ENCODE results near the gene PPP1R15B. TPM values are rescaled to one million over a fixed set of nuclear protein-coding genes. Genes with fewer than 3 reads are reported as not detected.
A peak's percentile ranks its signal among the peaks of the same experiment; 100 is the strongest.

PPP1R15B gene
- total RNA-seq, 2 experiments from 2014 or later = 76.0 to 76.1 TPM

- Mint-ChIP-seq H3K4me1 (peaks cover 37% of the 10 kb centered on the region), H3K4me3 (no peak overlapping the region), H3K9me3 (no peaks in the 10 kb centered on the region), H3K27ac (no peak overlapping the region), H3K36me3 (ENCODE audit: low read depth) (peaks cover 11% of the 10 kb centered on the region), H3K27me3 (no peaks in the 10 kb centered on the region)
- no peak for DNase-seq
- POLR2A ChIA-PET = no interaction called here
- CTCF ChIA-PET = interaction anchor here (1.3 to 2.1 kb wide), 3 partner anchors 14 to 390 kb away, joined by 4 to 11 read pairs (median 8); no protein-coding TSS in a partner anchor
Observed at GRCh38 chr1:204416589-204417073, 5.0 kb upstream of the PPP1R15B start.

GRCh38 chr1:204415351-204415750 lies 3.7 kb upstream of the PPP1R15B start:
- Mint-ChIP-seq H3K36me3 (ENCODE audit: low read depth) (peaks cover 21% of the 10 kb centered on the region), H3K4me1 (peaks cover 36% of the 10 kb centered on the region), H3K4me3 (no peak overlapping the region), H3K9me3 (no peaks in the 10 kb centered on the region), H3K27me3 (no peaks in the 10 kb centered on the region), H3K27ac (no peak overlapping the region)
- DNase-seq = no peak
- ChIA-PET CTCF (interaction anchor here (1.0 to 3.3 kb wide), 3 partner anchors 16 to 88 kb away, joined by 3 to 13 read pairs (median 4); no protein-coding TSS in a partner anchor), POLR2A (no interaction called here)

GRCh38 chr1:204414016-204414415 lies 2.4 kb upstream of the PPP1R15B start:
- no peaks in the 10 kb centered on the region for H3K9me3 Mint-ChIP-seq
- ChIA-PET POLR2A (interaction anchor here (1.5 kb wide), 1 partner anchor 102 kb away, joined by 5 read pairs; the partner anchor contains the start of gene MDM4), CTCF (interaction anchor here (1.0 to 3.3 kb wide), 5 partner anchors 15 to 93 kb away, joined by 3 to 14 read pairs (median 4); no protein-coding TSS in a partner anchor)
- H3K27ac Mint-ChIP-seq = peak overlapping the region; percentile 14
- H3K4me3 Mint-ChIP-seq = no peak overlapping the region
- DNase-seq = no peak
- peaks cover 29% of the 10 kb centered on the region for H3K4me1 Mint-ChIP-seq
- H3K27me3 Mint-ChIP-seq = no peaks in the 10 kb centered on the region
- peaks cover 35% of the 10 kb centered on the region for H3K36me3 Mint-ChIP-seq (ENCODE audit: low read depth)

GRCh38 chr1:204413170-204413535 lies 1.5 kb upstream of the PPP1R15B start:
- H3K9me3 Mint-ChIP-seq = no peaks in the 10 kb centered on the region
- H3K27ac Mint-ChIP-seq = peak overlapping the region; percentile 73
- CTCF ChIA-PET = interaction anchor here (0.6 to 3.3 kb wide), 5 partner anchors 14 to 153 kb away, joined by 3 to 14 read pairs (median 4); no protein-coding TSS in a partner anchor
- peak overlapping the region; percentile 60 for H3K4me3 Mint-ChIP-seq
- H3K36me3 Mint-ChIP-seq (ENCODE audit: low read depth) = peaks cover 43% of the 10 kb centered on the region
- peaks cover 27% of the 10 kb centered on the region for H3K4me1 Mint-ChIP-seq
- no peaks in the 10 kb centered on the region for H3K27me3 Mint-ChIP-seq
- no peak for DNase-seq
- POLR2A ChIA-PET = interaction anchor here (1.0 to 1.9 kb wide), 4 partner anchors 80 to 166 kb away, joined by 3 to 7 read pairs (median 6); partner anchors contain the start of gene MDM4

GRCh38 chr1:204410688-204411450 lies 748 bp downstream of the PPP1R15B start:
- peak; percentile 63 for DNase-seq
- Mint-ChIP-seq H3K9me3 (no peaks in the 10 kb centered on the region), H3K4me3 (peak overlapping the region; percentile 98), H3K36me3 (ENCODE audit: low read depth) (peaks cover 56% of the 10 kb centered on the region), H3K27ac (peak overlapping the region; percentile 98), H3K27me3 (no peaks in the 10 kb centered on the region), H3K4me1 (peaks cover 23% of the 10 kb centered on the region)
- POLR2A ChIA-PET = interaction anchor here (0.6 to 2.3 kb wide), 11 partner anchors 10 to 169 kb away, joined by 3 to 20 read pairs (median 8); partner anchors contain the start of genes MDM4 and PIK3C2B
- CTCF ChIA-PET = interaction anchor here (0.8 to 4.9 kb wide), 9 partner anchors 13 to 396 kb away, joined by 3 to 87 read pairs (median 5); partner anchors contain the start of gene MDM4

- ChIA-PET CTCF (interaction anchor here (0.8 to 4.9 kb wide), 8 partner anchors 12 to 397 kb away, joined by 3 to 87 read pairs (median 5); partner anchors contain the start of gene MDM4), POLR2A (interaction anchor here (0.6 to 2.3 kb wide), 14 partner anchors 9 to 169 kb away, joined by 3 to 20 read pairs (median 6); partner anchors contain the start of genes MDM4 and PIK3C2B)
- Mint-ChIP-seq H3K4me1 (peaks cover 27% of the 10 kb centered on the region), H3K27ac (peak overlapping the region; percentile 98), H3K27me3 (no peaks in the 10 kb centered on the region), H3K36me3 (ENCODE audit: low read depth) (peaks cover 62% of the 10 kb centered on the region), H3K9me3 (no peaks in the 10 kb centered on the region), H3K4me3 (peak overlapping the region; percentile 98)
- no peak for DNase-seq
Observed at GRCh38 chr1:204409836-204410687, 1.6 kb downstream of the PPP1R15B start.

- Mint-ChIP-seq H3K9me3 (no peaks in the 10 kb centered on the region), H3K4me1 (peaks cover 32% of the 10 kb centered on the region), H3K4me3 (peak overlapping the region; percentile 98), H3K27ac (peak overlapping the region; percentile 98), H3K27me3 (no peaks in the 10 kb centered on the region), H3K36me3 (ENCODE audit: low read depth) (peaks cover 66% of the 10 kb centered on the region)
- DNase-seq = no peak
- ChIA-PET POLR2A (interaction anchor here (1.1 to 2.6 kb wide), 7 partner anchors 10 to 106 kb away, joined by 3 to 20 read pairs (median 4); no protein-coding TSS in a partner anchor), CTCF (interaction anchor here (0.9 to 4.9 kb wide), 5 partner anchors 11 to 98 kb away, joined by 3 to 87 read pairs (median 7); partner anchors contain the start of gene PIK3C2B)
Observed at GRCh38 chr1:204409123-204409522, 2.5 kb downstream of the PPP1R15B start.

GRCh38 chr1:204408602-204409001 lies 3.0 kb downstream of the PPP1R15B start:
- CTCF ChIA-PET = interaction anchor here (0.9 to 4.9 kb wide), 6 partner anchors 10 to 98 kb away, joined by 3 to 87 read pairs (median 6); partner anchors contain the start of gene PIK3C2B
- Mint-ChIP-seq H3K4me1 (peaks cover 36% of the 10 kb centered on the region), H3K9me3 (no peaks in the 10 kb centered on the region), H3K4me3 (peak overlapping the region; percentile 98), H3K36me3 (ENCODE audit: low read depth) (peaks cover 70% of the 10 kb centered on the region), H3K27me3 (no peaks in the 10 kb centered on the region), H3K27ac (peak overlapping the region; percentile 68)
- POLR2A ChIA-PET = interaction anchor here (1.2 to 2.6 kb wide), 3 partner anchors 10 to 87 kb away, joined by 4 to 14 read pairs (median 4); no protein-coding TSS in a partner anchor
- DNase-seq = no peak

GRCh38 chr1:204408074-204408507 lies 3.5 kb downstream of the PPP1R15B start:
- Mint-ChIP-seq H3K27ac (peak overlapping the region; percentile 68), H3K27me3 (no peaks in the 10 kb centered on the region), H3K36me3 (ENCODE audit: low read depth) (peaks cover 71% of the 10 kb centered on the region), H3K4me3 (peak overlapping the region; percentile 98), H3K9me3 (no peaks in the 10 kb centered on the region), H3K4me1 (peaks cover 35% of the 10 kb centered on the region)
- POLR2A ChIA-PET = interaction anchor here (1.0 to 2.6 kb wide), 5 partner anchors 9 to 105 kb away, joined by 3 to 14 read pairs (median 3); partner anchors contain the start of gene PIK3C2B
- CTCF ChIA-PET = interaction anchor here (0.7 to 4.9 kb wide), 9 partner anchors 10 to 99 kb away, joined by 3 to 87 read pairs (median 4); partner anchors contain the start of gene PIK3C2B
- DNase-seq = no peak

- no peak for DNase-seq
- Mint-ChIP-seq H3K4me3 (peak overlapping the region; percentile 98), H3K9me3 (no peaks in the 10 kb centered on the region), H3K27ac (peak overlapping the region; percentile 68), H3K27me3 (no peaks in the 10 kb centered on the region), H3K36me3 (ENCODE audit: low read depth) (peaks cover 72% of the 10 kb centered on the region), H3K4me1 (peaks cover 31% of the 10 kb centered on the region)
- POLR2A ChIA-PET = interaction anchor here (1.0 to 2.6 kb wide), 4 partner anchors 9 to 105 kb away, joined by 3 to 14 read pairs (median 3); partner anchors contain the start of gene PIK3C2B
- CTCF ChIA-PET = interaction anchor here (0.7 to 4.9 kb wide), 6 partner anchors 9 to 99 kb away, joined by 3 to 87 read pairs (median 4); partner anchors contain the start of gene PIK3C2B
Observed at GRCh38 chr1:204407295-204407971, 4.2 kb downstream of the PPP1R15B start.

GRCh38 chr1:204406621-204407020 lies 5.0 kb downstream of the PPP1R15B start:
- peaks cover 30% of the 10 kb centered on the region for H3K4me1 Mint-ChIP-seq
- H3K36me3 Mint-ChIP-seq (ENCODE audit: low read depth) = peaks cover 80% of the 10 kb centered on the region
- peak overlapping the region; percentile 6 for H3K27ac Mint-ChIP-seq
- POLR2A ChIA-PET = interaction anchor here (1.6 to 2.6 kb wide), 2 partner anchors 8 to 106 kb away, joined by 3 to 14 read pairs; no protein-coding TSS in a partner anchor
- no peak for DNase-seq
- no peaks in the 10 kb centered on the region for H3K27me3 Mint-ChIP-seq
- no peaks in the 10 kb centered on the region for H3K9me3 Mint-ChIP-seq
- peak overlapping the region; percentile 98 for H3K4me3 Mint-ChIP-seq
- CTCF ChIA-PET = interaction anchor here (1.1 to 4.9 kb wide), 4 partner anchors 8 to 97 kb away, joined by 3 to 87 read pairs (median 5); partner anchors contain the start of gene PIK3C2B

All from activated CD4-positive, alpha-beta memory T cell treated with anti-CD3 and anti-CD28 coated beads, Interleukin-2, amount 10 ng/mL, durations not matched to agents 7 days and 5 days (primary cell).